HepG2 (cell line): ENCODE measurements around the gene ANKRD49. TPM values are rescaled to one million over a fixed set of nuclear protein-coding genes. Genes with fewer than 3 reads are reported as not detected.

Experiments
- ATAC-seq: fragments of 200-7000 bp; cut with Tn5 transposase; 3 replicates; pipeline ENCODE4 v1.9.1; 2020; ENCODE audit warnings: mild to moderate bottlenecking, moderate library complexity
- BruUV-seq: library from RNA; stranded (reverse); fragments of 400-500 nt; replicated peaks from 2 replicates; lab custom pipeline; 2021; lab: Mats Ljungman, UMichigan
- CTCF ChIA-PET: fragments of 300-600 bp; formaldehyde crosslinking; extraction: SDS; loops from one replicate; lab custom pipeline; 2021; ENCODE audit warnings: low total read pairs, inconsistent platforms, low intra/inter-chr PET ratio; lab: Yijun Ruan, JAX
- POLR2A ChIA-PET: fragments of 350-600 bp; sonication (Branson Sonifier 250); formaldehyde crosslinking; loops from one replicate; lab custom pipeline; 2020; ENCODE audit warnings: antibody characterized with exemption, inconsistent platforms; lab: Yijun Ruan, JAX
- DNase-seq: peaks from one replicate; pipeline ENCODE4 v3.0.0-alpha.2; 2015; ENCODE audit warnings: low spot score
- FAIRE-seq: peaks from 3 replicates; lab custom pipeline; 2011; peaks lifted over from hg19 to GRCh38; lab: Jason Lieb, UNC
- H2AFZ ChIP-seq: one replicate; pipeline ENCODE4 v1.6.1; 2011; ENCODE audit warnings: low read length, inconsistent platforms
- H3K27ac ChIP-seq: fragments of 300-600 bp; 3 replicates; pipeline ENCODE4 v1.8.0; 2011; ENCODE audit warnings: mixed run types, mild to moderate bottlenecking, mixed read lengths, low read length, inconsistent platforms; ENCODE audit not compliant: insufficient read depth; ENCODE audit errors: extremely low read length
- H3K27me3 ChIP-seq, 2 experiments: fragments of 200-600 bp in 1 of 2; 2 replicates in 1 of 2; 3 replicates in 1 of 2; pipeline versions ENCODE4 v1.6.0 to v1.8.0; 2011; ENCODE audit warnings: low read length in 2 of 2, mild to moderate bottlenecking in 2 of 2, moderate library complexity in 2 of 2, inconsistent platforms in 1 of 2; ENCODE audit not compliant: insufficient read depth in 2 of 2, control insufficient read depth in 1 of 2
- H3K36me3 ChIP-seq, 2 experiments: fragments of 200-600 bp in 1 of 2; replicated peaks in 1 of 2; 2 replicates in 1 of 2; 3 replicates in 1 of 2; pipeline versions ENCODE4 v1.5.1 to v1.8.0; 2011; ENCODE audit warnings: low read length in 2 of 2, inconsistent platforms in 1 of 2; ENCODE audit not compliant: insufficient read depth in 2 of 2, control insufficient read depth in 1 of 2
- H3K4me1 ChIP-seq: 2 replicates; pipeline ENCODE4 v1.5.1; 2012; ENCODE audit warnings: low read length, inconsistent platforms; ENCODE audit not compliant: insufficient read depth
- H3K4me2 ChIP-seq: 2 replicates; pipeline ENCODE4 v1.6.0; 2011; ENCODE audit warnings: low read depth, low read length, inconsistent platforms
- H3K4me3 ChIP-seq, 3 experiments: fragments of 200-600 bp in 1 of 3; sonication (generic), shearing (Covaris generic) in 1 of 3; replicated peaks in 1 of 3; 2 replicates each; pipeline ENCODE4 v1.5.1; 2011 to 2016; ENCODE audit warnings: low read length in 3 of 3, inconsistent platforms in 2 of 3, low read depth in 2 of 3, mild to moderate bottlenecking in 2 of 3, control low read depth in 1 of 3, mixed read lengths in 1 of 3; ENCODE audit not compliant: insufficient read depth in 1 of 3
- H3K79me2 ChIP-seq: one replicate; pipeline ENCODE4 v1.6.1; 2011; ENCODE audit warnings: low read length, inconsistent platforms; ENCODE audit not compliant: insufficient read depth
- H3K9ac ChIP-seq: 2 replicates; pipeline ENCODE4 v1.6.0; 2011; ENCODE audit warnings: mild to moderate bottlenecking, low read depth, low read length, inconsistent platforms; ENCODE audit not compliant: insufficient read depth
- H3K9me3 ChIP-seq: 2 replicates; pipeline ENCODE4 v1.5.1; 2012; ENCODE audit warnings: mild to moderate bottlenecking, low read length
- H4K20me1 ChIP-seq: 2 replicates; pipeline ENCODE4 v1.6.0; 2011; ENCODE audit warnings: inconsistent platforms, mild to moderate bottlenecking, low read length, moderate library complexity; ENCODE audit not compliant: insufficient read depth
- AKAP8 ChIP-seq: sonication (generic); formaldehyde crosslinking; IDR thresholded peaks from 2 replicates; pipeline ENCODE4 v1.5.1; 2020; ENCODE audit warnings: mild to moderate bottlenecking, missing genetic modification reagents
- FOXK1 ChIP-seq: sonication (generic); formaldehyde crosslinking; IDR thresholded peaks from 2 replicates; pipeline ENCODE4 v1.4.0; 2020; ENCODE audit warnings: low read depth, missing genetic modification reagents, borderline replicate concordance
- GZF1 ChIP-seq: sonication (generic); formaldehyde crosslinking; IDR thresholded peaks from 2 replicates; pipeline ENCODE4 v1.5.1; 2020; ENCODE audit warnings: mild to moderate bottlenecking, missing genetic modification reagents
- HMGXB3 ChIP-seq: sonication (generic); formaldehyde crosslinking; IDR thresholded peaks from 2 replicates; pipeline ENCODE4 v1.4.0; 2020; ENCODE audit warnings: missing genetic modification reagents, borderline replicate concordance
- HNF4A ChIP-seq: sonication (generic); formaldehyde crosslinking; IDR thresholded peaks from 2 replicates; pipeline ENCODE4 v1.4.0; 2020; ENCODE audit warnings: missing genetic modification reagents
- MAFF ChIP-seq: IDR thresholded peaks from 2 replicates; pipeline ENCODE4 v1.6.1; 2011; ENCODE audit warnings: low read depth, low read length, improper control_type of control experiment
- MAFK ChIP-seq, 2 experiments: IDR thresholded peaks in 1 of 2; conservative IDR thresholded peaks in 1 of 2; 2 replicates each; pipeline ENCODE4 v1.6.1; 2011; ENCODE audit warnings: improper control_type of control experiment in 2 of 2, low read length in 2 of 2
- PBX3 ChIP-seq: sonication (generic); formaldehyde crosslinking; IDR thresholded peaks from 2 replicates; pipeline ENCODE4 v1.8.1; 2023; ENCODE audit warnings: missing genetic modification reagents, inconsistent platforms, borderline replicate concordance
- SAFB2 ChIP-seq: sonication (generic); formaldehyde crosslinking; IDR thresholded peaks from 2 replicates; pipeline ENCODE4 v1.5.1; 2020; ENCODE audit warnings: missing genetic modification reagents, low read depth, mild to moderate bottlenecking, borderline replicate concordance
- TOPORS ChIP-seq: sonication (generic); formaldehyde crosslinking; IDR thresholded peaks from 2 replicates; pipeline ENCODE4 v1.8.0; 2023; ENCODE audit warnings: mild to moderate bottlenecking, missing genetic modification reagents
- ZNF124 ChIP-seq: sonication (generic); formaldehyde crosslinking; IDR thresholded peaks from 2 replicates; pipeline ENCODE4 v1.4.0; 2020; ENCODE audit warnings: missing genetic modification reagents
- ZNF20 ChIP-seq: sonication (generic); formaldehyde crosslinking; IDR thresholded peaks from 2 replicates; pipeline ENCODE4 v1.4.0; 2020; ENCODE audit warnings: mild to moderate bottlenecking, moderate library complexity, missing genetic modification reagents
- ZNF543 ChIP-seq: sonication (generic); formaldehyde crosslinking; IDR thresholded peaks from 2 replicates; pipeline ENCODE4 v1.4.0; 2020; ENCODE audit warnings: mild to moderate bottlenecking, missing genetic modification reagents
- ZNF567 ChIP-seq: sonication (generic); formaldehyde crosslinking; IDR thresholded peaks from 2 replicates; pipeline ENCODE4 v1.8.1; 2023; ENCODE audit warnings: mild to moderate bottlenecking, missing genetic modification reagents, borderline replicate concordance
- ZNF768 ChIP-seq: sonication (generic); formaldehyde crosslinking; IDR thresholded peaks from 2 replicates; pipeline ENCODE4 v1.4.0; 2020; ENCODE audit warnings: missing genetic modification reagents
- WGBS: methylation state at CpG from one replicate; pipeline ENCODE4 v1.1.6; 2017; ENCODE audit warnings: low lambda C conversion rate; 5-methylcytosine and 5-hydroxymethylcytosine counted together
- in situ Hi-C: cut with HindIII; loops from 2 replicates; pipeline ENCODE4 v1.10.0; 2017; ENCODE audit warnings: low pct_unique_long_range_greater_than_20kb; ENCODE audit not compliant: extremely low pct_ligation_motif_present
- intact Hi-C: fragments of 100-400 bp; cut with micrococcal nuclease; formaldehyde crosslinking; loops from one replicate; pipeline ENCODE4 v1.10.0; 2022; ENCODE audit not compliant: unreplicated experiment
- polyA plus RNA-seq, 8 experiments: library from polyadenylated mRNA; depleted of rRNA in 3 of 8; stranded (reverse) in 7 of 8; unstranded in 1 of 8; fragments of >200 nt; fragmentation: Illumina TruSeq in 4 of 8; extraction: Trizol in 4 of 8; gene quantifications; 2 replicates each; pipeline versions ENCODE4 v1.2.1 to v1.2.3, GENCODE V29; 2011 to 2016; ENCODE audit warnings: low read depth in 4 of 8, missing spikeins in 1 of 8, mixed read lengths in 1 of 8; ENCODE audit not compliant: insufficient read depth in 1 of 8
- total RNA-seq, 5 experiments: library from RNA; depleted of rRNA; stranded (reverse); fragments of >200 nt; fragmentation: Illumina TruSeq; extraction: Trizol; gene quantifications; 2 replicates each; pipeline ENCODE4 v1.2.3, GENCODE V29; 2016; ENCODE audit warnings: low read depth in 1 of 5

ANKRD49 gene
- total and polyA plus RNA-seq, 2 of the 13 experiments (the other 11 are each of a cell fraction or from before 2014, with no cell fraction given): 14.2 to 14.3 TPM

- intact Hi-C loops: no loop called here
- WGBS: 97% methylated on average over 1 of the region's 1 CpG
- CTCF ChIA-PET: no interaction called here
Measured at GRCh38 chr11:94486068-94486467, 7.7 kb upstream of the ANKRD49 start.

GRCh38 chr11:94494126-94494680, 419 bp downstream of the ANKRD49 start:
- no peak overlapping the region for H2AFZ ChIP-seq
- TF ChIP-seq HNF4A (CRISPR knock-in tag) (no peak), HMGXB3 (CRISPR knock-in tag) (0 out of 2 replicates have a peak, but pooled peaks have one; percentile 5), ZNF20 (CRISPR knock-in tag) (no peak), ZNF768 (CRISPR knock-in tag) (peak; percentile 22; the same call in 1 of the 2 replicates), TOPORS (CRISPR knock-in tag) (no peak), ZNF543 (CRISPR knock-in tag) (no peak)

More at GRCh38 chr11:94486068-94486467, 7.7 kb upstream of the ANKRD49 start:
- H4K20me1 ChIP-seq: no peaks in the 10 kb centered on the region
- FAIRE-seq (no peak), DNase-seq (no peak), ATAC-seq (no peak)
- POLR2A ChIA-PET: no interaction called here
- no peak overlapping the region for H3K4me3 ChIP-seq
- H3K4me1 ChIP-seq: 0 out of 2 replicates have a peak, but pooled peaks cover under 1% of the 10 kb centered on the region
- no peak overlapping the region for H3K27ac ChIP-seq
- no peak overlapping the region for H3K4me2 ChIP-seq
- no peak overlapping the region for H3K9ac ChIP-seq
- in situ Hi-C loops: no loop called here
- no peak overlapping the region for H2AFZ ChIP-seq
- peaks cover 7 to 49% of the 10 kb centered on the region in 2 experiments for H3K36me3 ChIP-seq
- H3K27me3 ChIP-seq: no peaks in the 10 kb centered on the region
- no peaks in the 10 kb centered on the region for H3K79me2 ChIP-seq
- BruUV-seq: no TSS peak
- H3K9me3 ChIP-seq: no peaks in the 10 kb centered on the region
- TF ChIP-seq GZF1 (CRISPR knock-in tag) (no peak), FOXK1 (CRISPR knock-in tag) (no peak), ZNF124 (CRISPR knock-in tag) (no peak), ZNF567 (CRISPR knock-in tag) (no peak), MAFF (peak; percentile 90), AKAP8 (no peak), MAFK (conservative IDR thresholded peaks at IDR 0.05 in 1 of 2, IDR thresholded peaks at IDR 0.05 in 1 of 2; ENCODE audit: low read length in 2 of 2) (peak; percentile 84 to 94), PBX3 (CRISPR knock-in tag) (no peak), SAFB2 (no peak)

More at GRCh38 chr11:94494126-94494680, 419 bp downstream of the ANKRD49 start:
- DNase-seq (no peak), FAIRE-seq (no peak), ATAC-seq (peak; percentile 82)
- intact Hi-C loops: loop anchor here (5.0 kb wide), 2 partner anchors 367 to 572 kb away; partner anchors contain the start of gene PANX1
- no TSS peak for BruUV-seq
- Histone ChIP-seq H3K79me2 (peaks cover 32% of the 10 kb centered on the region), H3K9me3 (no peaks in the 10 kb centered on the region), H3K4me2 (peak overlapping the region; percentile 81), H3K36me3 (peaks cover 4 to 24% of the 10 kb centered on the region in 2 experiments; a peak in 3 of 5 replicates), H3K27ac (peak overlapping the region; percentile 89), H3K27me3 (no peaks in the 10 kb centered on the region; a peak in 1 of 5 replicates), H3K9ac (peak overlapping the region; percentile 86), H4K20me1 (no peaks in the 10 kb centered on the region), H3K4me1 (peaks cover 29% of the 10 kb centered on the region), H3K4me3 (peak overlapping the region; percentile 80 to 90 (median 86))
- WGBS: 1% methylated on average over 10 of the region's 19 CpGs
- ChIA-PET POLR2A (interaction anchor here (1.0 to 1.3 kb wide), 4 partner anchors 19 to 753 kb away, joined by 3 to 5 read pairs (median 4); partner anchors contain the start of genes C11orf54, C11orf97, PANX1 and TAF1D), CTCF (no interaction called here)
- in situ Hi-C loops: no loop called here
